NCI-H128 (cell line): Measurements from ENCODE around the gene PDIA6.
"Not testable (repeated sequence)": the region's sequence is repeated elsewhere in the genome, so short reads cannot be mapped to it uniquely, and the experiment has no call there.

ENCODE experiments used
- DNase-seq: peaks from one replicate; lab custom pipeline; 2025; ENCODE audit not compliant: unreplicated experiment; lab: John Stamatoyannopoulos, UW

Gene PDIA6

GRCh38 chr2:10811517-10811916 is 1.1 kb downstream of the PDIA6 start:
- no peak for DNase-seq

DNA sequence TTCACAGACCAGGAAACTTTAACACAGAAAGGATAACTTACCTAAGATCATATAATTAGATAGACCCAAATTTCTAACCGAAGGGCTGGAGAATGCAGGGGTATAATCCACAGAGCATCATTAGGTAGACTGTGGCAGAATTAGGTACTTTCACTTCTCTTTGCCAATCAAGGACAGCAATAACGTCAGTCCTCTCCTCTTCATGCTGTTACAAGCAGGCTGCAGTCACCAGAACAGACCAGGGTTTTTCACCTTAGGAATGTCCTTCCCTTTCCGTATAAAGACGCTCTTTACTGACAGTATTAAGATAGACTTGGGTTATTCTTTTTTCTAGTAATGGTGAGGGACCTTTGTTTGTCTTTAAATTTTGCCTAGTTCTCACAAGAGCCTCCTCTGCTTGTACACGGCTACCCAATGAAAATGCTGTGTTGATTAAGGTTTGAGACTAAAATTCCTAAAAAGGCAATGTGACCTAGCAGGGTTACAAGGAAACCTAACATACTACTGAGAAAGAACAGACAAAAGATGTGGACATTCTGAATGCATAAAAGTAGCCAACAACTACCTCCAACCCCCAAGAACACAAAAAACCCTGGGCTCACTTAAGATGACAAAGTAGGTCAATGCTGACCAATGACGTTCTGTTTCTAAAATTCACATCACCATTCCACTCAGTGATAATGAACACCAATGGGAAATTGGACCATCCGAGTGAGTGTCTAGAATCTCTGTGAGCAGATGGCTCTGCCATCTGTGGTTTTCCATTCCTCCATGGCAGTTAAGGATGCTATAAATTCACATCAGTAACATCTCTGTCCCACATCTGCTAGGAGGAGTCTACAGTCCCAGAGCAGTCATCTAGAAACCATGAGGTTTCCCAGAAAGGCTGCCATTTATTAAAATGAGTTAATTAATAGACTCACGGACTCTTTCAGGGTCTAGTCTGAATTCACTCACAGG is 2.1 kb downstream of the PDIA6 start:
- DNase-seq = no peak

DNA sequence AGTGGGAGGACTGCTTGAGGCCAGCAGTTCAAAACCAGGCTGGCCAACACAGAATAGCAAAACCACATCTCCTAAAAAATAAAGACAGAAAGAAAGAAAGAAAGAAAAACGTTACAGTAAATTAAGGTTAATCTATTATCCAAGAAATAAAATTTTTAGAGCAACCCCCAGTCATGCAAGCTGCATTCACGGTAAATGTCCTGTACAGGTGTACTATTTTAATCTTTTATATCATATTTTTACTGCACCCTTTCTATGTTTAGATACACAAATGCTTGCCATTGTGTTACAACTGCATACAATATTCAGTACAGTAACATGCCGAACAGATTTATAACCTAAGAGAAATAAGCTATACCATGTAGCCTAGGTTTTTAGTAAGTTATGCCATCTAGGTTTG is 6.0 kb downstream of the PDIA6 start:
- no peak for DNase-seq

DNA sequence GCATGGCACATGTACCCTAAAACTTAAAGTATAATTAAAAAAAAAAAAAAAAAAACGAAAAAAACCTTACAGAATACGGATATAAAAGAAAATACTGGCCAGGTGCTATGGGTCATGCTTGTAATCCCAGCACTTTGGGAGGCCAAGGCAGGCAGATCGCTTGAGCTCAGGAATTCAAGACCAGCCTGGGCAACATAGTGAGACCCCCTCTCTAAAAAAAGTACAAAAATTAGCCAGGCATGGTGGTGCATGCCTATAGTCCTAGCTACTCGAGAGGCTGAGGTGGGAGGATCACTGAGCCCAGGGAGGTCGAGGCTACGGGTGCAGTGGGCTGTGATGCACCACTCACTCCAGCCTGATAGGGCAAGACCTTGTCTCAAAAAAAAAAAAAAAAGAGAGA is 6.6 kb downstream of the PDIA6 start:
- not testable (repeated sequence) for DNase-seq

DNA sequence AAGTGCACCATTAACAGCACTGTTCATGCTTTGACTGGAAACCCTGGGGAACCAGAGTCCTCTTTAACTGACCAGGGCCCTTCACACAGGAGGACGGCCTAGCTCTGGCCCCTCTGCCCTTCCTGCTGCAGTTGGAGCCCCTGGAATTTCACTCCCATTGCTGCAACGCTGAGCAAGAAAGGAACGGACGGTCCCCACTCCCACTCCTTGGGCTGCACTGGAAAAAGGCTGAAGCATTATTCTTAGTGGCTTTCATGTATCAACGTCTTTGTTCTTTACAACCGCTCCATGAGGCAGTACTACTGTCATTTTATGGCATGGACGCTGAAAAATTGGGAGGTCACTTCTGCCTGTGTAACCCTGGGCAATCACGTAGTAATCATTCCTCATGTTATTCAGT is 9.9 kb downstream of the PDIA6 start:
- DNase-seq = no peak

DNA sequence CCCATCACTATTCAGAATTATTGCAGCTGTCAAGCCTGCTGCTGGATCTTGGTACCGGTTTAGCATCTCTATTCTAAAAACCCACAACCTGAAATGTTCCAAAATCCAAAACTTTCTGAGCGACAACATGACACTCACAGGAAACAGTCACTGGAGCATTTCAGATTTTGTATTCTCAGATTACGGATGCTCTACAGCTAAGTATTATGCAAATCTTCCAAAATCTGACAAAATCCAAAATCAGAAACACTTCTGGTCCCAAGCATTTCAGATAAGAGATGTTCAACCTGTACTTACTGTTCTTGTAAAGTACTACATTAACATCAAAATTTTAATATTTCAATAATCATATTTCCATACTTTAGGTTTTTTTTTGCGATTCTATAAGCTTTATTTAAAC is 12.4 kb downstream of the PDIA6 start:
- no peak for DNase-seq

DNA sequence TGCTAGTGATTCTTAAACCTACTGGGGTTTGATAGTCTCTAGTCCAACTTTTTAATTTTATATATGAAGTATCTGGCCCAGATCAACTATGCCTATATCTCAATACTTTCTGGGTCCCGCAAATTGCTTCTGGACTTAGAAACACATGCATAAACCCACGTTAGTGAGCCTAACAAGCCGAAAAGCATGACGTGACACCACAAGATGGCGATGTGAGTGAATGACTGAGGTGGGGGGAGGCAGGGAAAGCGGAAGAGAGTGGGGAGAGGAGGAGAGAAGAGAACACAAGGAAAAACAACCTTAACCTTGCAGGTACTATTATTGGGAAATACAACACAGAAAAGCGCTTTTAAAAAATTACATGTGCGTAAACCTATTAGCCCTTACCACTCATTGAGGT is 13.8 kb downstream of the PDIA6 start:
- DNase-seq = no peak

- DNase-seq = no peak
These were observed 15.9 kb downstream of the PDIA6 start for GRCh38 chr2:10796703-10797102.

DNA sequence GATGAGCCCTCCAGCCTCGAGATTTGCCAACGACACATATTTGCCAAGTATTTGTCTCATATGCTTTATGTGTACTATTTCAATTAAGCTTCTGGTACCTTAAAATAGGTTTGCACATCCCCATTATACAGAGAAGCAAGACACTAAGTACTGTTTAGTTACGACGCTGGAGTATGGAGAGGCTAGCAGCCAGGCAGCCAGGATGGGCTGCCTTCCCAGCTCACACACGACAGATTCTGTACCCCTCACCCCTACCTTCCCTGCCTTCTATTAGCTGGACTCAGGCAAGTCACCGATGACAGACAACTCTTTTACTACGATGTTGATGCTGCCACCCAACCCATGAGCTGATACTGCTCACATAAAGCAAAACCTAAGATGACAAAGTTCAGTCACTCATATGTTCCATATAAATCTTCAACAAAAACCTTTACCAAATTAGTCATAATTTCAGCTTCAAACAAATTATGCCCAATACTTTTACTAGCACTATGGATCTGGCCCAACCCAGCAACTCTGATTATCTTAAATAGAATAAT is 17.0 kb downstream of the PDIA6 start:
- no peak for DNase-seq

- no peak for DNase-seq
These were observed 17.7 kb downstream of the PDIA6 start for GRCh38 chr2:10794876-10795275.

GRCh38 chr2:10793816-10794215 is 18.8 kb downstream of the PDIA6 start:
- no peak for DNase-seq

- no peak for DNase-seq
These were observed 19.8 kb downstream of the PDIA6 start for GRCh38 chr2:10792660-10793400.

DNA sequence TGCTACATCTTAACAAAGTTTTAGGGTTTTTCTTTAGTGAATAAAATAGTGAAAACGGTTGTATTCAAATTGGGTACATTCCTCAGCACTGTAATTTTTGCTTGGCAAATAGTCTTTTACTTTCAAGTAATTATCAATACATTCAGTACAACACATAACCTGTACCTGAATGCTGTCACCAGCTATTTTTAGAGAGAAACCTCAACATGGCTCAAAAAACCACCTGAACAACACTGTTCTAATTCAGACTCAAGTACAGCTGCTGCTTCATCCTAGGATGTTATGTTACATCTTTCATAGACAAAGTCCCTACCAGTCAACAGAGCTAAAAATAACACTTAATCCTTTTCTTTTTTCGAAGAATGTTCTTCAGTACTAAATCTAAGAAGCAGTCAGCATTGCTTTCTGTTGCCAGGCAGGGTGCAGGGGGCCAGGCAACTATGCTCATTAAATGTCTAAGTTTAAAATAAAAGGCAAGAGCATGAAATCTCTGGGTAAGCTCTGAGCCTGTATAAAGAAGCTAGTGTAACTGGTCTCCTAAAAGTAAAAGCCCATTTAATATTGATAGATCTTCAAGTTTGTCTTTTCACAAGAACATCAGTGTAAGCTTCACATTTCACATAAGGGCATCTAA is 20.5 kb downstream of the PDIA6 start:
- no peak for DNase-seq

- no peak for DNase-seq
These were observed 22.2 kb downstream of the PDIA6 start for GRCh38 chr2:10790228-10790973.

DNA sequence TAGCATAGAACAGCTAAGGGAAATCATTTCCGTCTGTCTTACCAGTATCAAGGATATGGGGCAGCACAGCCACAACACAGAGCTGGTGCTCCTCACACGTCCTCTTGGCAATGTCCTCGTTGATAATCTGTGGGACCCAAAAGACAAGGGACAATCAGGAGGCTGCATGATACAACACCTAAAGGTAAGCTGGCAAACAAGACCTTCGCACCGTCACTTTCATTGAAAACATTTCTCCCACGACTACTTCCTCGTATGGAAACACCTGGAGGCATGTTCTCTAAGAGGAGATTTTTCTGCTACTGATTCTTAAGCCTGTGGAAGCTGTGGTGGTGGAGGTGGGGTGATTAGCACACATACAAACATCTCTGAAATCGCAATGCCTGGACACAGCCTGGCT is 23.7 kb downstream of the PDIA6 start:
- DNase-seq = no peak

GRCh38 chr2:10787176-10787968 is 25.2 kb downstream of the PDIA6 start:
- no peak for DNase-seq

DNA sequence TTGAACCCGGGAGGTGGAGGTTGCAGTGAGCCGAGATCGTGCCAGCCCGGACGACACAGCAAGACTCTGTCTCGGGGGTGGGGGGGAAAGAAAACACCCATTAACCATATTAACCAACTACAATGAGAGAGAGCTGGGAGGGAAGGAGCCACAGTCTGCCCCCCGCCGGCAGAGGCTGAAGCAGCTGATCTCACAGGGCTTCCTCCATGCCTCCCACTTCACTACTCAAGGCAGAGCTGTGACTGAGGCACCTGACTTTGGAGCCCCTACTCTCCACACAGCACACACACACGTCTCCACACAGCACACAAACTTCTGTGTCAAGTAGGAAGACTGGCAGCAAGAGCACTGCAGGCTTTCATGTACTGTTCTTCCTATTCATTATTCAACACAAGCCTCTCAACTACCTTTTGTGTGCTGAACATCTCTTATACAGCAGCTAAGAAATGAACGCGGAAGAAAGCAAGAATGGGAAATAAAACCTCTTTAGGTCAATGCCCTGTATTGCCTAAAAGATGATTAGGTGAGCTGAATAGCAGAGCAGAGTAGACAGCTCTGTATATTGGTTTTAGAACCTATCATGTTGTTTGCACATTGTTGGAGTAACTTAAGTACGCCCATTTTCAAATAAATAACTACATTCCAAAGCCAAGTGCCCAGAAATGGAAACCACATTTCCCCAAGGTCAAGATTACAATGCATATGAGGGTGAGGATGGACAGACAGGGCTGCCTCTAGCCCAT is 26.2 kb downstream of the PDIA6 start:
- no peak for DNase-seq

DNA sequence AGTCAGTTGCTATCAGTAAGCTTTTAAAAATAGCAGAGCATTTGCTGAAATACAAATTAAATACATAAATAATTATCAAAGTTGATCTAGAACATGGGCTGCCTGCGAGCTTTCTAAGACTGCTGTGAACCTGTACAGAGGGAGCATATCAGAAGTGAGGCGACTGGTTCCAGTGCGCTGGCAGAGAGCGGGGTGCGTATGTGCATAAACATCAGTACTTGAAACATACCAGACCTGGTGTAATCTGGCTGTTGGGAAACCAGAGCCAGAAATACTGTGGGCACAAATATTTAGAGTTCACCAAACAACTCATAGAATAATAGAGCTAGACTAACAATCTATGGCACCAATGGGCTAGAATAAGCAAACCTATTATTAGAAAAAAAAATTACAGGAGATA is 27.3 kb downstream of the PDIA6 start:
- no peak for DNase-seq

DNA sequence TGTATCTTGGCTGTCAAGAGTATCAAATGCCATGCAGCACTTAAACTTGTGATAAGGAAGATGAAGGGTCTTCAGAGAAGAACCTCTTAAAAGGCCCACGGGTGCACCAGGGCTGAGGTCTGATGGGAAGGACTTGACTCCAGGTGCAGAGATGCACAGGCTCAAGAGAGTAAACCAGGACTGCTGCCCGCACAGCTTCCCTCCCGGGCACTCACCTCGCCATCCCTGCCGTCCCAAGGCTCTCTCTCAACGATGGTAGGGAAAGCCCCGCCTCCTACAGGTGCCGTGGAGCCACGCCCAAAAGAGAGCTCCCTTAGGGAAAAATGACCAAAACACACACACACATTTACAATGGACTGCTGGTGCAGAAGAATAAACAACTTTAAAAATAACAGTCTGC is 27.9 kb downstream of the PDIA6 start:
- no peak for DNase-seq
